Upper lobe of right lung (tissue), 1 donor: ENCODE measurements around the gene PRKAB1. TPM values are rescaled to one million over a fixed set of nuclear protein-coding genes. Genes with fewer than 3 reads are reported as not detected.
"Not testable (repeated sequence)": the region's sequence is repeated elsewhere in the genome, so short reads cannot be mapped to it uniquely, and the experiment has no call there.

Experiments used
- ATAC-seq: fragments of 200-7000 bp; cut with Tn5 transposase; one replicate; pipeline ENCODE4 v1.9.1; 2020; ENCODE audit warnings: mild to moderate bottlenecking, moderate library complexity
- DNase-seq: peaks from one replicate; pipeline ENCODE4 v3.0.0-alpha.2; 2020
- H3K27ac ChIP-seq: fragments of 200-600 bp; one replicate; pipeline ENCODE4 v1.8.0; 2022
- H3K27me3 ChIP-seq: fragments of 200-600 bp; one replicate; pipeline ENCODE4 v1.8.0; 2022; ENCODE audit warnings: mild to moderate bottlenecking
- H3K36me3 ChIP-seq: fragments of 200-600 bp; one replicate; pipeline ENCODE4 v1.8.0; 2022
- H3K4me1 ChIP-seq: fragments of 200-600 bp; one replicate; pipeline ENCODE4 v1.8.0; 2022
- H3K4me3 ChIP-seq: fragments of 200-600 bp; one replicate; pipeline ENCODE4 v1.8.0; 2022; ENCODE audit warnings: mild to moderate bottlenecking
- H3K9me3 ChIP-seq: fragments of 200-600 bp; one replicate; pipeline ENCODE4 v1.8.0; 2022
- intact Hi-C: fragments of 100-400 bp; cut with DNase I; formaldehyde crosslinking; loops from one replicate; pipeline ENCODE4 v1.11.0; 2022
- total RNA-seq: library from RNA; stranded (reverse); fragmentation: NEBNext Ultra II Directional; extraction: Animal tissue kit (Norgen Biotek cat#: 25700); gene quantifications from one replicate; pipeline ENCODE4 v1.2.1, GENCODE V29; 2021
- TF ChIP-seq, protein P1 (sequence below): fragments of 200-600 bp; IDR thresholded peaks from one replicate; pipeline ENCODE4 v1.8.0; 2022; ENCODE audit warnings: antibody characterized with exemption
- donor health status: DM: no; HTN: yes; CAD: no; lungs with severe emphysema.

The PRKAB1 gene
- total RNA-seq, 1 donor from 2014 or later: 54.7 TPM

DNA sequence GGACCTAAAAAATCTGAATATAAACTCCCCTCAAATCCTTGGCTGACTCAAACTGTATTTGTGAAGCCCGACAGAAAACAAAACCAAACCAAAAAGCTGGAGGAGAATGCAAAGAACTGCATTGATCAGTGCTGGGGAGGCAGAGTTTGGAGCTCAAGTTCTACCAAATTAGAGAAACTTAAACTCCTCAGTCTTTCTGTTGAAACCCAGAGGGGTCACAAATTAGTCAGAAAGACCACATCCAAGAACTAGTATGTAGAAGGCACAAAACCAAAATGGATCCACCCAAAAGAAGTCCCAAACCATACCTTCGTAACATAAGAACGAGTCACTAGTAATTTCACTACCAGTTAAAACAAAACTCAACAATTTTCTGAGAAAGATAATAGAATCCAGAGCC, 15.3 kb upstream of the PRKAB1 start:
- DNase-seq (no peak), ATAC-seq (no peak)
- intact Hi-C loops: no loop called here
- Histone ChIP-seq H3K36me3 (no peaks in the 10 kb centered on the region), H3K27me3 (no peaks in the 10 kb centered on the region), H3K4me1 (no peaks in the 10 kb centered on the region), H3K4me3 (no peak overlapping the region), H3K27ac (no peak overlapping the region), H3K9me3 (peaks cover 5% of the 10 kb centered on the region)
- TF ChIP-seq, protein P1, sequence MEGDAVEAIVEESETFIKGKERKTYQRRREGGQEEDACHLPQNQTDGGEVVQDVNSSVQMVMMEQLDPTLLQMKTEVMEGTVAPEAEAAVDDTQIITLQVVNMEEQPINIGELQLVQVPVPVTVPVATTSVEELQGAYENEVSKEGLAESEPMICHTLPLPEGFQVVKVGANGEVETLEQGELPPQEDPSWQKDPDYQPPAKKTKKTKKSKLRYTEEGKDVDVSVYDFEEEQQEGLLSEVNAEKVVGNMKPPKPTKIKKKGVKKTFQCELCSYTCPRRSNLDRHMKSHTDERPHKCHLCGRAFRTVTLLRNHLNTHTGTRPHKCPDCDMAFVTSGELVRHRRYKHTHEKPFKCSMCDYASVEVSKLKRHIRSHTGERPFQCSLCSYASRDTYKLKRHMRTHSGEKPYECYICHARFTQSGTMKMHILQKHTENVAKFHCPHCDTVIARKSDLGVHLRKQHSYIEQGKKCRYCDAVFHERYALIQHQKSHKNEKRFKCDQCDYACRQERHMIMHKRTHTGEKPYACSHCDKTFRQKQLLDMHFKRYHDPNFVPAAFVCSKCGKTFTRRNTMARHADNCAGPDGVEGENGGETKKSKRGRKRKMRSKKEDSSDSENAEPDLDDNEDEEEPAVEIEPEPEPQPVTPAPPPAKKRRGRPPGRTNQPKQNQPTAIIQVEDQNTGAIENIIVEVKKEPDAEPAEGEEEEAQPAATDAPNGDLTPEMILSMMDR: no peak

DNA sequence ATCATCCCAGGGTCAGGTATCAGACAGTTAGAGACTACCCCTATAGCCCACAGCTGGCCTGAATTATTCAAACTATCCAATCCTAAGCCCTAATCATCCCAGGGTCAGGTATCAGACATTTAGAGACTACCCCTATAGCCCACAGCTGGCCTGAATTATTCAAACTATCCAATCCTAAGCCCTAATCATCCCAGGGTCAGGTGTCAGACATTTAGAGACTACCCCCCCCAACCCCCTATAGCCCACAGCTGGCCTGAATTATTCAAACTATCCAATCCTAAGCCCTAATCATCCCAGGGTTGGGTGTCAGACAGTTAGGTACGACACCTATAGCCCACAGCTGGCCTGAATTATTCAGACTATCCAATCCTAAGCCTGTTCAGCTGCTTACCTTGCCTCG, 10.9 kb upstream of the PRKAB1 start:
- H3K36me3 ChIP-seq, H3K9me3 ChIP-seq, intact Hi-C loops, DNase-seq, ATAC-seq, H3K4me1 ChIP-seq, H3K27ac ChIP-seq, H3K4me3 ChIP-seq, H3K27me3 ChIP-seq: not testable (repeated sequence)

DNA sequence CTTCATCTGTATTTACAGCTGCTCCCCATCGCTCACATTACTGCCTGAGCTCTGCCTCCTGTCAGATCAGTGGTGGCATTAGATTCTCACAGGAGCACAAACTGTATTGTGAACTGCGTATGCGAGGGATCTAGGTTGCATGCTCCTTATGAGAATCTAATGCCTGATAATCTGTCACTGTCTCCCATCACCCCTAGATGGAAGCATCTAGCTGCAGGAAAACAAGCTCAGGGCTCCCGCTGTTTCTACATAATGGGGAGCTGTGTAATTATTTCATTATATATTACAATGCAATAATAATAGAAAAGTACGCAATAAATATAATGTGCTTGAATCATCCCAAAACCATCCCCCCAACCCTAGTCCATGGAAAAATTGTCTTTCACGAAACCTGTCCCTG, 9.8 kb upstream of the PRKAB1 start:
- H3K27me3 ChIP-seq, ATAC-seq, H3K27ac ChIP-seq, H3K4me3 ChIP-seq, DNase-seq, H3K9me3 ChIP-seq, intact Hi-C loops, H3K36me3 ChIP-seq, H3K4me1 ChIP-seq: not testable (repeated sequence)

DNA sequence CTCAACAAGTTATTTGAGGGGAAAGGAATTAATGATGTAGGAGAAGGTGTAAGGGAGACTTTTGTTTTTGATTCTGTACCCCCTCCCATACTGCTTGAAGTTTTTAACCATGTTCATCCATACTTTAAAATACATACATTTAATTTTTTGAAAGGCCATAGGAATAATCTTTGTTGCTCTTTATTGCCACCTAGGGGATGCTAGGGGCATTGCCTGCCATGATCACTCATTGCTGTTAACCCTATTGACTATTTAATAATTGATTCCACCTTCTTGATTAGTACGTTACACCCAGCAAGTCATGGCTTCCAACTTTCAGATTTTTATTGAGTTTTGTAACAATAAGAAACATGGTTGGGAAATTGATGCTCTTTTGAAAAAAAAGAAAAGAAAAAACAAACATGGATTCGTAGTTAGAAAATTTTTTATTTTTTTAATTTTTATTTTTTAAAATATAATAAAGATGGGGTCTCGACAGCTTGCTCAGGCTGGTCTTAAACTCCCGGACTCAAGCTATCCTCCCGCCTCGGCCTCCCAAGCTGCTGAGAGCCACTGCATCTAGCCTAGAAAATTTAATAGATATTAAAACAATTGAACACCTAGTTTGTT, 8.5 kb upstream of the PRKAB1 start:
- DNase-seq (no peak), ATAC-seq (peak; percentile 80)
- no peaks in the 10 kb centered on the region for H3K4me1 ChIP-seq
- H3K36me3 ChIP-seq: no peaks in the 10 kb centered on the region
- H3K27me3 ChIP-seq: no peaks in the 10 kb centered on the region
- no peaks in the 10 kb centered on the region for H3K9me3 ChIP-seq
- intact Hi-C loops: no loop called here
- TF ChIP-seq, protein P1: peak; percentile 97
- H3K27ac ChIP-seq: no peak overlapping the region
- H3K4me3 ChIP-seq: no peak overlapping the region

DNA sequence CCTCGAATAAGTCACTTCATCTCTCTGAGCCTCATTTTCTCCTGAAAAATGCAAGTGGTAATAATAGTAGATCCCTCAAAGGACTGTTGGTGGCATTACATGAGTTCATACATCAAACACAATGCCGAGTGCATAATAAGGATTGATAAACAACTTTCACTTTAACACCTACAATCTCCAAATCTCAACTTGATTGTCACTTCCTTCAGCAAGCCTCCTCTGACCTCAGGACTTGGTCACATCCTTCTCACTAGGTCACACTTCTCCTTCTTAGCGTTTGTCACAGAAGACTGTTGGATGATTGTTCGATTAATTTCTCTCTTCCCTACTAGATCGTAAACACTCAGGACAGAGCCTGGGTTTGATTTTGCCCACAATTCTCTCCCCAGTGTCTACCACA, 7.9 kb upstream of the PRKAB1 start:
- intact Hi-C loops: no loop called here
- Histone ChIP-seq H3K9me3 (no peaks in the 10 kb centered on the region), H3K27me3 (no peaks in the 10 kb centered on the region), H3K27ac (no peak overlapping the region), H3K36me3 (no peaks in the 10 kb centered on the region), H3K4me3 (no peak overlapping the region), H3K4me1 (no peaks in the 10 kb centered on the region)
- no peak for ATAC-seq
- no peak for DNase-seq
- TF ChIP-seq, protein P1: no peak

DNA sequence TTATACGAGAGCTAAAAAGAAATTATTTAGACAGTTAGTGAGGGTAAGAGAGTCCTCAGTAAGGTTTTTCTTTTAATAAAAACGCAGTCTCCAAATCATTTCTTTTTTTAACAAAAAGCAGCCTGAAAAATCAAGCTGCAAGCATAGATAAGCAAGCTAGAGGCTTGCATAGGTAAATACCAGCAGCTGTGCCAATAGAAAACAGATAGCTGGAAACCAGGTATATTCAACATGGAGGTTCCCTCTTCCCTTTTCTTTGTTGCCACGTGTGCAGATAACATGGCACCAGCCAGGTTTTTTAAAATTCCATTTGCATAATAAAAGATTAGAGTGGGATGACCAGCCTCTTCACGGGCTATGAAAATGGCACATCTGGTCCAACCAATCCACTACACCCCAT, 6.1 kb upstream of the PRKAB1 start:
- DNase-seq (no peak), ATAC-seq (no peak)
- intact Hi-C loops: no loop called here
- Histone ChIP-seq H3K4me3 (no peak overlapping the region), H3K4me1 (peaks cover 8% of the 10 kb centered on the region), H3K27ac (no peak overlapping the region), H3K27me3 (no peaks in the 10 kb centered on the region), H3K9me3 (no peaks in the 10 kb centered on the region), H3K36me3 (no peaks in the 10 kb centered on the region)
- TF ChIP-seq, protein P1: no peak

DNA sequence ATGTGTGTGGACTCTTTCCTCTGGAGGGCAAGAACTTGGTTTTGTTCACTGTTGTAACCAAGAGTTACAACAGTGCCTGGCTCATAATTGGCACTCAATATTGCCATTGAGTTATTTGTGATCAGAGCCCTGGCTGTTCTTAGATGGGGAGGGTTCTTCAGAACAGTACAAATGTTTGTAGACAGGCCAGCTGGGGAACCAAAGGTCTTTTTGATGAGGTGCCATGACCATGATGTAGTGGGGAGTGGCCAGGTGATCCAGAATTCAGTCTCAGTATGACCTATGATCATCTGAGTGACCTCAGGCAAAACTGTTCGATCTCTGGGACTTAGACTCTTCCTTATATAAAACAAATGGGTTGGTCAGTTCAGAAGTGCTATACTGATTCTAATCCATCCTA, 3.3 kb upstream of the PRKAB1 start:
- Histone ChIP-seq H3K27ac (no peak overlapping the region), H3K4me3 (no peak overlapping the region), H3K27me3 (no peaks in the 10 kb centered on the region), H3K4me1 (peaks cover 17% of the 10 kb centered on the region), H3K36me3 (no peaks in the 10 kb centered on the region), H3K9me3 (no peaks in the 10 kb centered on the region)
- no peak for DNase-seq
- intact Hi-C loops: no loop called here
- no peak for ATAC-seq
- TF ChIP-seq, protein P1: no peak
